Activated T-cell treated with anti-CD3 and anti-CD28 coated beads for 1 hour (primary cell): ENCODE results near the gene TRA2B.
"Not testable (repeated sequence)": the region's sequence is repeated elsewhere in the genome, so short reads cannot be mapped to it uniquely, and the experiment has no call there.

Experiments used
- DNase-seq: peaks from one replicate; pipeline ENCODE4 v3.0.0-alpha.2; 2020; ENCODE audit warnings: low read depth

TRA2B gene

GRCh38 chr3:185927501-185928200 lies 10.2 kb downstream of the TRA2B start:
- DNase-seq: no peak

GRCh38 chr3:185926445-185926844 lies 11.4 kb downstream of the TRA2B start:
- no peak for DNase-seq

- no peak for DNase-seq
These were observed 12.5 kb downstream of the TRA2B start for GRCh38 chr3:185925353-185925752.

- DNase-seq: no peak
These were observed 13.4 kb downstream of the TRA2B start for GRCh38 chr3:185924375-185924774.

- DNase-seq: no peak
These were observed 17.6 kb downstream of the TRA2B start for GRCh38 chr3:185920184-185920583.

GRCh38 chr3:185916042-185916833 lies 21.6 kb downstream of the TRA2B start:
- no peak for DNase-seq

- no peak for DNase-seq
These were observed 22.2 kb downstream of the TRA2B start for GRCh38 chr3:185915642-185916041.

- DNase-seq: no peak
These were observed 22.7 kb downstream of the TRA2B start for GRCh38 chr3:185914911-185915629.

- no peak for DNase-seq
These were observed 24.6 kb downstream of the TRA2B start for GRCh38 chr3:185912929-185913901.

GRCh38 chr3:185912512-185912911 lies 25.3 kb downstream of the TRA2B start:
- DNase-seq: no peak

- DNase-seq: not testable (repeated sequence)
These were observed 26.8 kb downstream of the TRA2B start for GRCh38 chr3:185911076-185911448.

GRCh38 chr3:185910322-185911075 lies 27.3 kb downstream of the TRA2B start:
- not testable (repeated sequence) for DNase-seq

- DNase-seq: not testable (repeated sequence)
These were observed 27.9 kb downstream of the TRA2B start for GRCh38 chr3:185909913-185910312.

GRCh38 chr3:185900228-185900627 lies 37.6 kb downstream of the TRA2B start:
- DNase-seq: no peak

- no peak for DNase-seq
These were observed 41.2 kb downstream of the TRA2B start for GRCh38 chr3:185896636-185897035.

GRCh38 chr3:185887066-185887465 lies 50.7 kb downstream of the TRA2B start:
- DNase-seq: no peak

GRCh38 chr3:185884641-185885040 lies 53.2 kb downstream of the TRA2B start:
- no peak for DNase-seq

- DNase-seq: no peak
These were observed 55.9 kb downstream of the TRA2B start for GRCh38 chr3:185881926-185882325.

- DNase-seq: no peak
These were observed 57.2 kb downstream of the TRA2B start for GRCh38 chr3:185880600-185880999.

- no peak for DNase-seq
These were observed 58.9 kb downstream of the TRA2B start for GRCh38 chr3:185878920-185879319.

GRCh38 chr3:185874119-185874518 lies 63.7 kb downstream of the TRA2B start:
- no peak for DNase-seq
